Ovary (tissue), 3 donors: ENCODE results near the gene PRKAB1.

ENCODE experiments used
- EP300 ChIP-seq: sonication (generic); formaldehyde crosslinking; IDR thresholded peaks from one replicate; pipeline ENCODE4 v1.6.1; 2017; ENCODE audit warnings: antibody characterized with exemption
- TF ChIP-seq, protein P1 (sequence below), 3 donors: fragments of 450-650 bp in 2 of 3; fragments of 200-600 bp in 1 of 3; IDR thresholded peaks; one replicate each; pipeline versions ENCODE4 v1.5.1 to v1.8.0; 2016 to 2022; ENCODE audit warnings: antibody characterized with exemption in 3 of 3, mild to moderate bottlenecking in 1 of 3
- donor health status: DM: no; HTN: no; CAD: no.

DNA sequence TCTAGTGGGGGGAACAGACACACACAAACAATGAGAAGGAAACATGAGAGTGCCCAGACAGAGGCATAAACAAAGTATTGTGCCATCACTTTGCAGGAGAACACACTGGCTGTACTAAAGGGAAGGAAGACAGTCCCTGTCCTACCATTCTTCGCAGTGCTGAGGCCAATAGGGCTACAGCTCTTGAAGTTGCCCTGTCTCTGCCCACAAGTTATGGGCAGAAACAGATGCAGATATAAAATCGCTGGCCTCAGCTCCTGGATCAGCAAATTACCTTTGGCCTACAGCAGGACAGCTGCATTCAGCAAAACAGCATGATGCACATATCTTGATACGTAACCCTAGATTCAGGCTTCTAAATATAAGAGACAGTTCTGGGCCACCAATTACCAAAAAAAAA lies 23.0 kb upstream of the PRKAB1 start:
- TF ChIP-seq, protein P1, sequence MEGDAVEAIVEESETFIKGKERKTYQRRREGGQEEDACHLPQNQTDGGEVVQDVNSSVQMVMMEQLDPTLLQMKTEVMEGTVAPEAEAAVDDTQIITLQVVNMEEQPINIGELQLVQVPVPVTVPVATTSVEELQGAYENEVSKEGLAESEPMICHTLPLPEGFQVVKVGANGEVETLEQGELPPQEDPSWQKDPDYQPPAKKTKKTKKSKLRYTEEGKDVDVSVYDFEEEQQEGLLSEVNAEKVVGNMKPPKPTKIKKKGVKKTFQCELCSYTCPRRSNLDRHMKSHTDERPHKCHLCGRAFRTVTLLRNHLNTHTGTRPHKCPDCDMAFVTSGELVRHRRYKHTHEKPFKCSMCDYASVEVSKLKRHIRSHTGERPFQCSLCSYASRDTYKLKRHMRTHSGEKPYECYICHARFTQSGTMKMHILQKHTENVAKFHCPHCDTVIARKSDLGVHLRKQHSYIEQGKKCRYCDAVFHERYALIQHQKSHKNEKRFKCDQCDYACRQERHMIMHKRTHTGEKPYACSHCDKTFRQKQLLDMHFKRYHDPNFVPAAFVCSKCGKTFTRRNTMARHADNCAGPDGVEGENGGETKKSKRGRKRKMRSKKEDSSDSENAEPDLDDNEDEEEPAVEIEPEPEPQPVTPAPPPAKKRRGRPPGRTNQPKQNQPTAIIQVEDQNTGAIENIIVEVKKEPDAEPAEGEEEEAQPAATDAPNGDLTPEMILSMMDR (IDR thresholded peaks at IDR 0.05), result no peak
- TF ChIP-seq EP300, result no peak
